ENCODE results near the gene CUL5.
"Not testable (repeated sequence)": the region's sequence is repeated elsewhere in the genome, so short reads cannot be mapped to it uniquely, and the experiment has no call there.

Gene CUL5

DNA sequence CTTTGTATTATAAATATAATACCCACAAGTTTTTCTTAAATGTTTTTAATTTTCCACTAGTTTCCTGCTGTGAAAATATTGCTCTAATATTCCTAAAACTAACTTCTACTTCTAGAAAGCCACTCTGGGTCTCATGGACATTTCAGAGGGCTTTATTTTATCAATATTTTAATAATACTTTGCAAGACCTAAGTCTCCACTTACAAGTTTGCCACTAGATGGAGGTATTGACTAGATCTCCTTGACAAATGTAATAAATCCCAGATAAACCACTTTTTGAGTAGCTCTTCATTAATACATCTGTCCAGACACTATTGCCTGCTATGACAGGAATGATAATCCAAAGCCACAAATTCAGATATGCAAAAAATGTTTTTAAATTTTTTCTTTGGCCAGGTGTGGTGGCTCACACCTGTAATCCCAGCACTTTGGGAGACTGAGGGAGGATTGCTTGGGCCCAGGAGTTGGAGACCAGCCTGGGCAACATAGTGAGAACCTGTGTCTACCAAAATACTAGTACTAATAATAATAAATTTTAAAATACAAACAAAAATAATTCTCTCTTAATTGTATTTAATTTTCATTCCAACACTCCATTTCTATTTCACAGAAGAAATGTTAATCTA, 109.2 kb downstream of the CUL5 start:
- no peak for DNase-seq

DNA sequence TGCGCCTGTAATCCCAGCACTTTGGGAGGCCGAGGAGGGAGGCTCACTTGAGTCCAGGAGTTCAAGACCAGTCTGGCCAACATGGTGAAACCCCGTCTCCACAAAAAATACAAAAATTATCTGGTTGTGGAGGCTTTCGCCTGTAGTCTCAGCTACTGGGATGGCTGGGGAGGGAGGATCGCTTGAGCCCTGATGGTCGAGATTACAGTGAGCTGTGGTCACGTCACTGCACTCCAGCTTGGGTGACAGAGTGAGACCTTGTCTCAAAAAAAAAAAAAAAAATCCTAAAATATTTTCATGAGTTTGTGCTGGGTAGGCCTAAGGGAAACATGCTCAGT, 112.2 kb downstream of the CUL5 start:
- DNase-seq = not testable (repeated sequence)

DNA sequence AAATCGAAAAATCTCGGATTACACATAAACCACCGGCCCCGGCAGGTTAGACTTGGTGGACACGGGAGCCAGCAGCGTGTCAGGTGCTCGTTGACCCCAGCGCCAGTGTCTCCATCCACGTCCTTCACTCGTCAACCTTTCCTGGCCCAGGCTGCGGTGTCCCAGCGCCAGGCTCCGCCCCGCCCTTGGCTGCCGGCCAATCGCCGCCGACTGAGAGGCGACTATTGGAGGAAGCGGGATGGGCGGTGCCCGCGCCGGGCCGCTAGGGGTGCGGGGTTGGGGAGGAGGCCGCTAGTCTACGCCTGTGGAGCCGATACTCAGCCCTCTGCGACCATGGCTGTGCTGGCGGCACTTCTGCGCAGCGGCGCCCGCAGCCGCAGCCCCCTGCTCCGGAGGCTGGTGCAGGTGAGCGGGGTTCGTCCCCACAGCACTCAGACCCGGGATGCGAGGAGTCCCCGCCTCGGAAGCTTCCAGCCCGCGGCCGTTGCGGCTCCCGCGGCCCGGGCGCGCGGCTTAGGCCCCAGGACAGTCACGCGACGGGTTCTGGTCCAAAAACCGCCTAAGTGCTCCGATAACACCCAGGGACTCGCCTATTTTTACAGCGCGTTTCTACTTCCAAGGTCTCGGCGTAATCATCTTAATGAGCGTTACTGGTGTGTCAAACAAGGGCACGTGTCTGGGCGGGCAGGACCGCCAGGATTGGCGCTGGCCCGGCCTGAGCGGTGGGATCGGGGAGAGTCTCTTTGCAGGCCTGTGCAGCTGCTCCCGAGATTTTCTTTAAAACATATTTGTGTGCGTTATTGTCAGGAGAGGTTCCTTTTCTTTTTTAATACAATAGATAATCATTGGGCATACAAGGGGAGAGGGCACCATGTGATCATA, 112.8 kb downstream of the CUL5 start, which contains the start of gene ACAT1:
Gene ACAT1 (plus strand): TSS at position 294 of the 882 bp plus-strand sequence. CDS start 40 bp downstream, at position 334.
- DNase-seq = peak; percentile 98

DNA sequence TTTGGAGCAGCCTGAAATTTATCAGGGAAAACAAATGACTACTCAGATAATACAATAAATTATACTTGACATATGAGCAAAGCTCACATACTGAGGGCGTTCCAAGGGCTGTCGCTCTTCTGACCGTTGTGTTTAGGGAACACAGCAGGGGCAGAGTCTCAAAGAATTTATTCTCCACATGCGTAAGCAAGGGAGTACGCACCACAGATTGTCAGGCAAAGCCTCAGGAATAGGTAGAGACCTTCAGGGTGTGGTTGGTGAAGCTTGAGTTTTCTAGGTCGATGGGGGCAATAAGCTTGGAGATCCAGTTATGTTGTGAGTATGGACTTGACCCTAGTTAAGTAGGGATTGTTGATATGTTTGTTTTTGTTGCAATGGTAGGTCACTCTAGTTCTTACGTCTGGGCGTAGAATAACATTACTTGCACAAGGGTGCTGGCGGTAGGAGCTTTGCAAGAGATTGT, 113.5 kb downstream of the CUL5 start:
- no peak for DNase-seq

DNA sequence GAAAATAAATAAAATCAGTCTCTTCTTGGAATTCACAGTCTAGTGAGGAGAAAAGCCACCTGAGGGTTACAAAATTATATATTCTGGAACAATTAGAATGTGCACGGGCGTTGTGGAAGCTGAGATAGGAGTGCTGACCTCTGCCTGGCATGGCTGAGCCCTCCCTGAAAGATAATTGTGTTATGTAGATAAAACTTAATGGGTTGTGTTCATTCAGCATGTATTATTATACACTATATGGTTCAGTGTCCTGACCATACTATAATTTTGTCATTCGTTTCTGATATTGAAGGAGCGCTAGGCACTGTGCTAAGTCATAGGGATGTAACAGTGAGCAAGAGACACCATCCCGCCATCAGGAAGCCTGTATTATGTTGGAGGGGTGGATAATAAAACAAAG, 116.4 kb downstream of the CUL5 start:
- DNase-seq = no peak

DNA sequence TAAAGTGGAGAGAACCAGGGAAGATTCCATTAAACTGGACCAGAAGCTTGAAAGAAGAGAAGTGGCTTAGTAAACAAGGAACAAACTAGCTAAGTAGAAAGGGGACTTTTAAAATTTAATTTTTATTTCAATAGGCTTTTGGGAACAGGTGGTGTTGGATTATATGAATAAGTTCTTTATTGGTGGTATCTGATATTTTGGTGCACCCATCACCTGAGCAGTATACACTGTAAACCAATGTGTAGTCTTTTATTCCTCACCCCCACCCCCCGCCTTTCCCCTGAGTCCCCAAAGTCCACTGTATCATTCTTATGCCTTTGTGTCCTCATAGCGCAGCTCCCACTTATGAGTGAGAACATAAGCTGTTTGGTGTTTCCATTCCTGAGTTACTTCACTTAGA, 120.1 kb downstream of the CUL5 start:
- no peak for DNase-seq

DNA sequence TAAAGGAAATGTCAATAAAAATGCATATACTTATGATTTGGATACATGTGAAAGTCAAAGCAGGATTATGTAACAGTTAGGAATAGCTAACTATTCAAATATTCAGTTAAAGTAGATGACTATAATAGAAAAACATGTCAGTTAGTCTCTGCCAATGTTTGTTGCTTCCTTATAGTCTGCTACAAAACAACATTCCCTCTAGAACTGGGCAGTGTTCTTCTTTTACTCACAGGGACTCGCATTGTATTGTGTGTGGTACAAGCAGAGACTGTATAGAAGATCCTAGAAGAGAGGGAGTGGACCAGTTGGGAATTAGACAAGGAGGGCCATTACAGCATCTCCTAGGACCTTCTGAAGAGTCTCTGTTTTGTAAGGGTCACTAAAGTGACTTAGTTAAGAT, 123.3 kb downstream of the CUL5 start:
- no peak for DNase-seq

DNA sequence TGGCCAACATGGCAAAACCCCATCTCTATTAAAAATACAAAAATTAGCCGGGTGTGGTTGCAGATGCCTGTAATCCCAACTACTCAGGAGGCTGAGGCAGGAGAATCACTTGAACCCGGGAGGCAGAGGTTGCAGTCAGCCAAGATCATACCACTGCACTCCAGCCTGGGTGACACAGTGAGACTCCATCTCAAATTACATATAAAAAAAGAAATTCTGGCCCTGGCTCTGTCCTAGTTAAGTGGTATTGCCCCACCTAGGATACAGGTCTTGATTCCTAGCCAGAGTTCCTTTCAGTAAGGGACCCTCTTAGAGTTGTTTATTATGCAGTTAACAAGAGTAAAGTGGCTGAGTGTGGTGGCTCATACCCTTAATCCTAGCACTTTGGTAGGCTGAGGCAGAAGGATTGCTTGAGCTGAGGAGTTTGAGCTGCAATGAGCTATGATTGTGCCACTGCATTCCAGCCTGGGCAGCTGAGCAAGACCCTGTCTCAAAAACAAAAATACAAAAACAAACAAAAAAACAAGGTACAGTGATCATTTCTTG, 124.4 kb downstream of the CUL5 start:
- DNase-seq = not testable (repeated sequence)

DNA sequence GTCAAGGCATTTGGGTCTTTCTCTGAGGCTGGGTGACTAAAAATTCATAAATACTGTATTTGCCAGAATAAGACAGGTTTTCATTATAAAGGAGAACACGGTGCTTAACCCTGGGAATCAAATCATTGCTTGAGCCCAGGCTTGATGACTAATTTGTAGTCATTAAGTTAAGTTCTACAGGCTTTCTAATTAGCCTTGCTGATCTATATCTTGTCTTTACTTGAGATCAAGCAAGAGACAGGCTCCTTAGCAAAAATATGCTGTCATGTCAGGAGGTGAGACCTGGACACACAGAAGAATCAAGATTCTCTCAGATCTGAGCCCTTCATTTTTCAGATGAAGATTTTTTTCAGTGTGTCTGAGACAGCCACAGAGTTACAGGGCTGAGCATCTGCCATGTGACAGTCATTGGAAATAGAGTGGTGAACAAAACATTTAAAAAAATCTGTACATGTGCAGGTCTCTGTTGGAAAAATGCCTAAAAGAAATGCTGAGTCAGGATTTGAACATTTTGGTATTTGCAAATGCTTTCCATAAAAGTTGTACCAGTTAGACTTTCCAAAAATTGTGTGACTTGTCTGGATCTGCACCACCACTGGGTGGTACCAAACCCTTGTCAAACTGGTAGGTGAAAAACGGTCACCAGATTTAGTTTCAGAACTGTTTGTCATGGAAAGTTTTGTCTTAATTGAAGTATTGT, 127.3 kb downstream of the CUL5 start:
- DNase-seq = peak; percentile 22

DNA sequence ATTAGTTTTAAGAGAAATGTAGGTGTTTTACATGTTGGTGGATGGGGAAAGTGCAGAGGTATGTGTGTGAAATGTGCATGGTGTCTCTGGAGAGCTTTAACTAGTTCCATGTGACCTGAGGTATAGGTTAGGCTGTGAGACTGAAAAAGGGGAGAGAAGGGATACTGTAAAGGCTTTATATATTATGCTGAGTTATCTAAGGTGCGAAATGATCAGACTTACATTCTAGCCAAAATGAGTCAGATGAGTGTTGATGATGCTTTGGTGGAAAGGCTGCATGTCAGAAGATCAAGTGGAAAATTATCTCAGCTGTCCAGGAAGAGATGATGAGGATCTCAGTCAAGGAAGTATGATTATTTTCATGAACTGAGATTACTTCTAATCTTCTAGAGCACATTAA, 128.5 kb downstream of the CUL5 start:
- DNase-seq = no peak

DNA sequence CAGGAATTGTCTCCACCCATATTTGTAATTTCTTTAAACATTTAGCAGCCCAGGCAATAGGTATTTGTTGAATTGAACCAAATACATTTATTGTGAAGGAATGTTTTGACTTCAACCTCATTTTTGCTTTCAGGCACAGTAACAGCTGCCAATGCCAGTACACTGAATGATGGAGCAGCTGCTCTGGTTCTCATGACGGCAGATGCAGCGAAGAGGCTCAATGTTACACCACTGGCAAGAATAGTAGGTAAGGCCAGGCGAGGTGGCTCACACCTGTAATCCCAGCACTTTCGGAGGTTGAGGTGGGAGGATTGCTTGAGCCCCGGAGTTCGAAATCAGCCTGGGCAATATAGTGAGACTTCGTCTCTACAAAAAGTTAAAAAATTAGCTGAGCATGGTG, 133.6 kb downstream of the CUL5 start:
- DNase-seq = no peak

DNA sequence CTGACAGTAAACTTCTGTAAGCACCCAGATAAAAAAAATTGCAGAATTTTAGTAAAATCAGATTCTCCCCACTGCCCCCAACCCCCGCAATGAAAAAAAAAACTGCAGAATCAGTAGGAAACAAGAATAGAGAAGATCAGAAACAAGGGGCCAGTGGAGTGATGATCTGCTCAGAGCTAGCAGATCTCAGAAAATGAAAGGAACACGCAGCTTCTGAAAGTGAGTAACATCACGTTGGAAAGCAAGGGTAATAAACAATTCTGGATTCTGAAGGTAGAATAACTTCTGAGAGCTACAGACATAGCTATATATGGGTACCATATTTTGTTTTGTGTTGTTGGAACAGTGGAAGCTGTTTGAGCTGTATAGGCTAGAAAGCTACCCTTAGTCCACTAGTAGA, 135.9 kb downstream of the CUL5 start:
- DNase-seq = no peak

DNA sequence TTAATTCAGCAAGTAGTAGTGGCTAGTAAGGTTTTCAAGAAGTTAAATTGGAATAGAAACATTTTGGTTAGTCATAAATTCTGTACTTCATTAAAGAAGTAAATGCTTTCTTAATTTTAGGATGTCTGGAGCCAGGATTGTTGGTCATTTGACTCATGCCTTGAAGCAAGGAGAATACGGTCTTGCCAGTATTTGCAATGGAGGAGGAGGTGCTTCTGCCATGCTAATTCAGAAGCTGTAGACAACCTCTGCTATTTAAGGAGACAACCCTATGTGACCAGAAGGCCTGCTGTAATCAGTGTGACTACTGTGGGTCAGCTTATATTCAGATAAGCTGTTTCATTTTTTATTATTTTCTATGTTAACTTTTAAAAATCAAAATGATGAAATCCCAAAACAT, 138.5 kb downstream of the CUL5 start:
- DNase-seq = no peak

DNA sequence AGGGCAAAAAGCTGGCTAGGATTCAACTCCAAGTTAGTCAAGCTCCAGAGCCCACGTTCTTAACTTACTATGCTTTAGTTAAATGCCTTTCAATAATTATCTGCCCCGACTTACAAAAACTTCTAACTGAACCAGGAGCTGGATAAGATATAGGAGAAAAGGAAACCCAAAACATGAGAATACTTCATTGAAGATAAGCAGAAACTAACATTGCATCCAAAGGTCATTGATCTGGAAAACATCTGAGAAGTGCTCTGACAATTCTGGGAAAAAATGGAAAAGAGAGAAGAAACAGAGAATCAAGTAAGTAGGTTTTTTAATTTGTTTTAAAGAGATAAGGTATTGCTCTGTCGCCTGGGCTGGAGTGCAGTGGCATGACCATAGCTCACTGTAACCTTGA, 139.9 kb downstream of the CUL5 start:
- no peak for DNase-seq

DNA sequence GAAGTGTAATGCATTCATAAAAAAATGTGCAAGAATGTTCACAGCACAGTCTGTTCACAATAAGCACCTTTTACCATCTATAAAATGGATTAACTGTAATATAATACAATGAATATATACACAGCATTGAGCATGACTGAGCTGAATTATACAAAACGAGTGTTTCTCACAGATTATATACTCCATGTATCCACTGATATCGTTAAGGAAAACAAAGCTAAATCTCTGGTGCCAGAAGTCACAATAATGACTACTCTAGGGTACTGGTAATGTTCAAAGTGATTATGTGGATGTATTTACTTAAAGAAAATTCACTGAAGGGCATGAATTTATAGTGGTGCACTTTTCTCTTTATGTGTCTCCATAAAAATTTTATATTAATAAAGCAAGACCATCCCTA, 145.9 kb downstream of the CUL5 start:
- DNase-seq = no peak

Data from stimulated activated CD4-positive, alpha-beta T cell treated with anti-CD3 and anti-CD28 coated beads, Interleukin-4, amount 100 ng/mL, for 1 hour (primary cell).